GM10266 (cell line): ENCODE data around the gene ANTXR1.

ENCODE experiments used
- DNase-seq: peaks from one replicate; pipeline ENCODE4 v3.0.0; 2012; ENCODE audit errors: extremely low spot score
- CTCF ChIP-seq: IDR thresholded peaks from 2 replicates; pipeline ENCODE4 v1.5.1; 2012; ENCODE audit warnings: mild to moderate bottlenecking, low read depth; ENCODE audit not compliant: control insufficient read depth, insufficient read depth; ENCODE audit errors: missing control alignments

The ANTXR1 gene

GRCh38 chr2:69190743-69191404 is 177.9 kb downstream of the ANTXR1 start:
- DNase-seq, result no peak
- TF ChIP-seq CTCF, result no peak

DNA sequence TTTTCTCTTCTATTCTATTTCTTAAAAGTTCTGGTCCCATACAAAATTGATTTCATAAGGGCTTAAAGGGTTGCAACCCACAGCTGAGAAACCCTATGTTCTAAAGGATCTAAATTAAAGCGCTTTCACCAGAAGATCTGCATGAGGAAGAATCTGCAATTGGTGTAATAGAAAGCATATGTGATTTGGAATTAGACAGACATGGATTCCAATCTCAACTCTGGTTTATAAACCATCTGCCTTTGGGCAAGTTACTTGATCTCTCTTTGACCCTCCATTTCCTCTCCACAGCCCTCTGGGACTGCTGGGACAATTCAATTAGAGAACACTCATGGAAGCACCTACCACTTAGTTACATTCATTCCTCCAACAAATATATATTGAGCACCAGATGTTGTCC is 178.7 kb downstream of the ANTXR1 start:
- no peak for DNase-seq
- no peak for TF ChIP-seq CTCF

GRCh38 chr2:69192176-69192945 is 179.4 kb downstream of the ANTXR1 start:
- no peak for TF ChIP-seq CTCF
- DNase-seq, result no peak

DNA sequence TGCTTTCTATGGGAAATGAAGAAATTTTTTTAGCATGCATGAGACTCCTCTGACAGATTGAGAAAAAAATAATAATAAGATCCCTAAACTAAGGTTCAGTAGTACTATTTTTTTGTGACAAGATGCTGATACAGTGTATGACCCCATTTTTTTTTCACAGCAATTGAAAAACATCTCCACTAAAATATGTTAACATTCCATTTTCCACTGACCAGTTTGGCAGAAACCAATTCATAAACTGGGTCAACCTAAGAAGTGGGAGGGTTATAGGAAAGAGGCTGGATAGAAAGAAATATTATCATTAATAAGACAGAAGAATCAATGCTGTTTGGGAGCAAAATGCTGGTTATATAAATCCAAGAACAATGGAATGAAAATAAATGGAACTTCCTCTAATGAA is 182.7 kb downstream of the ANTXR1 start:
- no peak for DNase-seq
- no peak for TF ChIP-seq CTCF

DNA sequence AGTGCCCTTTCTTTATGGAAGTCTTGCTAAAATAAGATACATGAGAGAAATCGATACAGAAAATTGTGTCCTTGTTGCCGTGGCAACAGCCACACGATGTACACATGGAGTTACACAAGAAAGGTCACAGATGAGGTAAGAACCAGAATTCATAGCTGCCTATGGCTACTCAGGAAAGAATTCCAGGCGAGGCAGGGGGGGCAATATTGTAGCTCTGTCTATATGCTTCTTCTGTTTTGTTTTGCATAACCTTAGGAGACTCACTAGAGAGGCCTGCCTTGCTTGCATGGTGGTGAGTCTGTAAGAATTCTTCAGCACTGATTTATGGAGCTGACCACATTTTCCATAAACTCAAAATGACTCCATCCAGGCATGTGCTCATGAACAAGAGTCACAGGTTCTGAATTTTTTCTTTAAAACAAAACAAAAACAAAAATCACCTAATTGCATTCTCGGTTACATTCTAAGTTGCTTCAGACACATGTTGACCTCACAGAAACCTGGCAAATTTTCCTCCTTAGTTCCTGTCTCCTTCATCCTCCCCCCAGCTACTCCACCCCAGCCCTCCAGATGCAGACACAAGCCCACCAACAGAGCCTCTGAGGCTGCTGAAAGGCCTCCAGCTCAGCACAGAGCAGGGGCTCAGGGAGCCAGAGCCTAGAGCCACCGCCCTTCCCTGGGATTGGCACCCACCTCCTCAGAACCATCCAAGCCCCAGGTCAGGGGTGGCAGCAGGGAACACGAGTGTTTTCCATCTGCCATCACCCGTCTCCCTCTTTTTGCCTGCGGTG is 183.5 kb downstream of the ANTXR1 start:
- no peak for TF ChIP-seq CTCF
- DNase-seq, result no peak

- no peak for TF ChIP-seq CTCF
- no peak for DNase-seq
Observed at GRCh38 chr2:69200107-69200520, 187.1 kb downstream of the ANTXR1 start.
